Right cardiac atrium (tissue), 5 donors: Measurements from ENCODE around the gene RTKN. TPM values are rescaled to one million over a fixed set of nuclear protein-coding genes. Genes with fewer than 3 reads are reported as not detected.
A peak's percentile ranks its signal among the peaks of the same experiment; 100 is the strongest.

Source experiments
- ATAC-seq, 2 donors: fragments of 200-7000 bp; cut with Tn5 transposase; one replicate each; pipeline versions ENCODE4 v1.8.0 to v1.9.1; 2020; ENCODE audit warnings: moderate library complexity in 2 of 2, mild to moderate bottlenecking in 1 of 2
- DNase-seq, 3 donors: peaks; one replicate each; pipeline ENCODE4 v3.0.0-alpha.2; 2020
- H3K27ac ChIP-seq: one replicate; pipeline ENCODE4 v1.5.1; 2013; ENCODE audit warnings: mild to moderate bottlenecking, low read length, control low read depth, moderate library complexity
- H3K27me3 ChIP-seq: one replicate; pipeline ENCODE4 v1.6.1; 2013; ENCODE audit not compliant: control insufficient read depth, insufficient read depth
- H3K4me1 ChIP-seq: one replicate; pipeline ENCODE4 v1.6.1; 2013; ENCODE audit warnings: low read length; ENCODE audit not compliant: control insufficient read depth, insufficient read depth
- H3K4me3 ChIP-seq: one replicate; pipeline ENCODE4 v1.5.1; 2013; ENCODE audit warnings: low read length, control low read depth
- H3K9me3 ChIP-seq: one replicate; pipeline ENCODE4 v1.6.1; 2013; ENCODE audit warnings: low read length; ENCODE audit not compliant: control insufficient read depth
- WGBS: extraction: QIAGEN DNeasy Blood & Tissue Kit; methylation state at CpG from one replicate; pipeline ENCODE4 v1.1.7; 2013; 5-methylcytosine and 5-hydroxymethylcytosine counted together
- intact Hi-C, 4 donors: fragments of 100-400 bp; cut with DNase I; formaldehyde crosslinking; loops; one replicate each; pipeline versions ENCODE4 v1.11.0 to v1.14.0; 2022 to 2023
- polyA plus RNA-seq: library from polyadenylated mRNA; stranded (reverse); fragments of 200-250 nt; gene quantifications from one replicate; pipeline ENCODE4 v1.2.3, GENCODE V29; 2013
- total RNA-seq, 4 donors: library from RNA; stranded (reverse); fragmentation: NEBNext Ultra II Directional; extraction: Animal tissue kit (Norgen Biotek cat#: 25700); gene quantifications; one replicate each; pipeline ENCODE4 v1.2.1, GENCODE V29; 2021
- donor health status: healthy with polysubstance abuse.
- donor health status: DM: no; HTN: yes; CAD: no.
- donor health status: DM: no; HTN: no; CAD: no.
- donor health status: DM: no; HTN: yes; CAD: no; lungs with severe emphysema.
- donor health status: DM: yes; HTN: yes; CAD: no.

Gene RTKN
- total and polyA plus RNA-seq, 5 donors: 16.2 to 27.9 (median 24.8) TPM

DNA sequence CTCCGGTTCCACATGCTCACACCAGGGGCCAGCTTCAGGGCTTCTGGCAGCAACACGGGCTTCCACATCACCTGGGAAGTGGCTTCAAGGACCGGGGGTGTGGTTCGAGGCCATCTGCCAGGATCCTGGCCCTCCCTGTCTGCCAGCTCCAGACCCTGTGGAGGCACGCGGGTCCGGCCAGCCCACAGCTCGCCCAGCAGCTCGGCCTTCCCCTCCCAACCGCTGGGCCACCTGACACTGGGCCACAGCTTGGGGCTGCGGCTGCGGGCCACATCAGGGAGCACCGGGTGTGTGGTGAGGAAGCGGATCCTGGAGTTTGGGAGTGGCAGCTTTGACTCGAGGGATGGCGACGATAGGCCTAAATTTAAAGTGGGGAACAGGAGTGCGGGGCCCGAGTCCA is 27.3 kb downstream of the RTKN start:
- no peaks in the 10 kb centered on the region for H3K9me3 ChIP-seq
- no peaks in the 10 kb centered on the region for H3K27me3 ChIP-seq
- peak overlapping the region; percentile 46 for H3K4me3 ChIP-seq
- no peak overlapping the region for H3K27ac ChIP-seq
- intact Hi-C loops: no loop called here
- WGBS: 42% methylated on average over 19 of the region's 19 CpGs
- H3K4me1 ChIP-seq: peaks cover 2% of the 10 kb centered on the region
- DNase-seq (no peak), ATAC-seq (peak; percentile 19 to 38)

DNA sequence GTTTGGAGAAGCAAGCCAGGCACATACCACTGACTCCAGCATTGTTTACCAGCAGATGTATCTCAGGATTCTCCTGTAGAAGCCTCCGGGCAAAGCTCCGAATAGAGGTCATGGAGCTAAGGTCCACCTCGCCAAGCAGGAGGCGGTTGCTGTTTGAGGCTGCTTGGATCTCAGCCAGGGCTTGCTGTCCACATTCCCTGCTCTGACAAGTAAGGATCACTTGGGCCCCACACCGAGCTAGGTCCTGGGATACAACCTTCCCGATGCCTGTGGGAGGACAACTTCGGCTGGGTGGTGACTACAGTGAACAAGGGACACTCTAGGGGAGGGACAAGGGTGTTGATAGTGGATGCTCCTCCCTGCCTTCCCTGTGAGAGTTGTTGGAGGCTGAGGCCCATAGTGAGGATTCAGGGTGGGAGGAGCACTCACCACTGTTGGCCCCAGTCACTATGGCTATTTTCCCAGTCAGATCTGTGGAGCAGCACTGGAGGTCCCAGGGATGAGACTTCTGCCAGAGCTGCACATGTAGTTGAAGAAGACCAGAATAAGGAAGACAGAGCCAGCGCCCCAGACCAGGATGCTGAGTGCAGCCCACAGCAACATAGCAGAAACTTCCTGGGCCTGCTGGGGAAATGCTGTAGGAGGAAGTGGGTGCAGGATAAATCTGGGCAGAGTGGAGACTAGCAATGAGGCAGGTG is 28.6 kb downstream of the RTKN start:
- intact Hi-C loops: no loop called here
- Histone ChIP-seq H3K27me3 (no peaks in the 10 kb centered on the region), H3K27ac (no peak overlapping the region), H3K4me1 (peaks cover 2% of the 10 kb centered on the region), H3K9me3 (no peaks in the 10 kb centered on the region), H3K4me3 (no peak overlapping the region)
- no peak for DNase-seq
- no peak for ATAC-seq
- WGBS: 61% methylated on average over 8 of the region's 8 CpGs

- intact Hi-C loops: no loop called here
- DNase-seq: no peak
- Histone ChIP-seq H3K27ac (no peak overlapping the region), H3K4me1 (no peaks in the 10 kb centered on the region), H3K4me3 (no peak overlapping the region), H3K9me3 (no peaks in the 10 kb centered on the region), H3K27me3 (no peaks in the 10 kb centered on the region)
- no peak for ATAC-seq
- WGBS: 49% methylated on average over 5 of the region's 5 CpGs
These were observed 34.1 kb downstream of the RTKN start for GRCh38 chr2:74407682-74408081.

DNA sequence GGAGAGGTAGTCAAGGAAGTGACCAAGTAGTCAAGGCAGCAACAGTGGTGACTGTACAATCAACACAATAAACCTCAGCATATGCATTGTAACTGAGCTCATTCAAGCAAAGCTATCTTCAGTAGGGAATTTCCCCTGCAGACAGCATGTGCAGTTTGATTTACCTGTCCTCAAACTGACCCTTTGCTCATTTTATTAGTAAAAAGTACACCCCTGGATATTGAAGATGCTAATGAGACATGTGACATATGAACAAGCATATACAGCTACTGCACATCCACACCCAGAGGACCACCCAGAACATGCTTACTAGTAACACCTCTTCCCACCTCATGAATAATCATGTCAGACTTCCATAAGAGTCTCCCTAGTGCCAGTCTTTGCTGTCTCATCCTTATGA is 35.7 kb downstream of the RTKN start:
- no peaks in the 10 kb centered on the region for H3K27me3 ChIP-seq
- no peak for DNase-seq
- H3K4me3 ChIP-seq: no peak overlapping the region
- H3K9me3 ChIP-seq: no peaks in the 10 kb centered on the region
- ATAC-seq: no peak
- intact Hi-C loops: no loop called here
- H3K4me1 ChIP-seq: no peaks in the 10 kb centered on the region
- H3K27ac ChIP-seq: no peak overlapping the region

- ATAC-seq (no peak), DNase-seq (no peak)
- H3K27me3 ChIP-seq: no peaks in the 10 kb centered on the region
- intact Hi-C loops: no loop called here
- H3K9me3 ChIP-seq: no peaks in the 10 kb centered on the region
- H3K4me3 ChIP-seq: no peak overlapping the region
- H3K4me1 ChIP-seq: no peaks in the 10 kb centered on the region
- no peak overlapping the region for H3K27ac ChIP-seq
- 74% methylated on average over 2 of the region's 2 CpGs for WGBS
These were observed 39.8 kb downstream of the RTKN start for GRCh38 chr2:74401891-74402290.

DNA sequence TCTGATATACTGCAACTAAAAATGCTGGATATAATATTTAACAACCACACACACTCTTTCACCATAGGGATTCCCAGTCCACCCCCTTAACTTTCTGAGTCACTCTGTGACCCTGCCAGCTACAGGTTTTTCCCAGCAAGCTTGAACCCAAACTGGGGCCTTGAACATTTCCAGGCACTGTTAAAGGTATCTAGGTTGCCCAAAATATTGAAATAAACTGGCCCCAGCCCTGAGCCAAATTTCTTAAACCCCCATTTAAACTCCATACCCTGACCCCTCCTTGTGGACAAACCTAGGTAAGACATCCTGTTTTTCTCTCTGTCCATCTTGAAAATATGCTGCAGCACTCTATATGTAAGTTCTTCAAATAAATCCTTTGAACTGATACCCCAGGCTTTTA is 42.0 kb downstream of the RTKN start:
- peak in 1 of 2 donors; percentile 28 for ATAC-seq
- Histone ChIP-seq H3K9me3 (no peaks in the 10 kb centered on the region), H3K27ac (no peak overlapping the region), H3K4me1 (no peaks in the 10 kb centered on the region), H3K4me3 (no peak overlapping the region), H3K27me3 (no peaks in the 10 kb centered on the region)
- intact Hi-C loops: no loop called here
- DNase-seq: no peak

DNA sequence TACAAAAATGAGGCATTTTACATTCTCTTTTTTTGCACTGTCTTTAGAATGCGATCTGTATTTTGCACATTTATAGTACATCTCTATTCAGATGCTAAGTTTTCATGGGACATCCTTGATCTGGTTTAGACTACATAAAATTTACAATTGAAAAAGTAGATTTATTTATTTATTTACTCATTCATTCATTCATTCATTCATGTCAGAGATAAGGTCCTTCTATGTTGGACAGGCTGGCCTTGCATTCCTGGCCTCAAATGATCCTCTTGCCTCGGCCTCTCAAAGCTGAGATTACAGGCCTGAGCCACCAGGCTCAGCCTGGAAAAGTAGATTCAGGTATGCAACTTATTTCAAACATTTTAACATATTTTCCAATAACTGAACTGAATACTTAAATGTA is 45.6 kb downstream of the RTKN start:
- H3K27ac ChIP-seq: no peak overlapping the region
- no peak overlapping the region for H3K4me3 ChIP-seq
- no peaks in the 10 kb centered on the region for H3K4me1 ChIP-seq
- WGBS: 96% methylated on average over 2 of the region's 2 CpGs
- ATAC-seq (no peak), DNase-seq (no peak)
- intact Hi-C loops: no loop called here
- no peaks in the 10 kb centered on the region for H3K9me3 ChIP-seq
- no peaks in the 10 kb centered on the region for H3K27me3 ChIP-seq

DNA sequence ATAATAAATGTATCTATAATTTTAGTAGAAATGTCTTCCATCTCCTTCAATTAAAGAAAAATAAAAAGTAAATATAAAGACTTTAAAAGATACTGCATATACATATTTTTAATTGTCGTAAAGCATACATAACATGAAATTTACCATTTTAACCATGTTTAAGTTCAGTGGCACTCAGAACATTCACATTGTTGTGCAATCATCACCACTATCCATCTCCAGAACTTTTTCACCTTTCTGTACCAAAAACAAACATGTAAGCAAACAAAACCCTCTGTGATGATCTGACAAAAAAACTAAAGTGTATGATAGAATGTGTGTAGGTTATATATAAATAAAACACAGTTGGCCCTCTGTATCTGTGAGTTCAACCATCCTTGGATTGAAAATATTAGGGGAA is 48.2 kb downstream of the RTKN start:
- ATAC-seq (no peak), DNase-seq (no peak)
- no peaks in the 10 kb centered on the region for H3K27me3 ChIP-seq
- H3K27ac ChIP-seq: no peak overlapping the region
- WGBS: 92% methylated on average over 1 of the region's 1 CpG
- no peak overlapping the region for H3K4me3 ChIP-seq
- H3K4me1 ChIP-seq: peaks cover 4% of the 10 kb centered on the region
- no peaks in the 10 kb centered on the region for H3K9me3 ChIP-seq
- intact Hi-C loops: no loop called here

DNA sequence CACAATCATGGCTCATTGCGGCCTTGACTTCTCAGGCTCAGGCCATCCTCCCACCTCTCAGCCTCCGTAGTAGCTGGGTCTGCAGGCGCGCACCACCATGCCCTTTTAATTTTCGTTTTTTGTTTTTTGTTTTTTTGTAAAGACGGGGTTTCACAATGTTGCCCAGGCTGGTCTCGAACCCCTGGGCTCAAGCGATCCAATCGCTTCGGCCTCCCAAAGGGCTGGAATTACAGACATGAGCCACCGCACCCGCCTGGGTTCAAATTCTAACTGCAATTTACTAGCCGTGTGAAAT is 49.3 kb downstream of the RTKN start:
- DNase-seq (no peak), ATAC-seq (peak; percentile 11 to 20)
- H3K4me3 ChIP-seq: peak overlapping the region; percentile 95
- WGBS: 70% methylated on average over 13 of the region's 13 CpGs
- no peaks in the 10 kb centered on the region for H3K27me3 ChIP-seq
- H3K27ac ChIP-seq: no peak overlapping the region
- peaks cover 4% of the 10 kb centered on the region for H3K4me1 ChIP-seq
- H3K9me3 ChIP-seq: no peaks in the 10 kb centered on the region
- intact Hi-C loops: no loop called here

DNA sequence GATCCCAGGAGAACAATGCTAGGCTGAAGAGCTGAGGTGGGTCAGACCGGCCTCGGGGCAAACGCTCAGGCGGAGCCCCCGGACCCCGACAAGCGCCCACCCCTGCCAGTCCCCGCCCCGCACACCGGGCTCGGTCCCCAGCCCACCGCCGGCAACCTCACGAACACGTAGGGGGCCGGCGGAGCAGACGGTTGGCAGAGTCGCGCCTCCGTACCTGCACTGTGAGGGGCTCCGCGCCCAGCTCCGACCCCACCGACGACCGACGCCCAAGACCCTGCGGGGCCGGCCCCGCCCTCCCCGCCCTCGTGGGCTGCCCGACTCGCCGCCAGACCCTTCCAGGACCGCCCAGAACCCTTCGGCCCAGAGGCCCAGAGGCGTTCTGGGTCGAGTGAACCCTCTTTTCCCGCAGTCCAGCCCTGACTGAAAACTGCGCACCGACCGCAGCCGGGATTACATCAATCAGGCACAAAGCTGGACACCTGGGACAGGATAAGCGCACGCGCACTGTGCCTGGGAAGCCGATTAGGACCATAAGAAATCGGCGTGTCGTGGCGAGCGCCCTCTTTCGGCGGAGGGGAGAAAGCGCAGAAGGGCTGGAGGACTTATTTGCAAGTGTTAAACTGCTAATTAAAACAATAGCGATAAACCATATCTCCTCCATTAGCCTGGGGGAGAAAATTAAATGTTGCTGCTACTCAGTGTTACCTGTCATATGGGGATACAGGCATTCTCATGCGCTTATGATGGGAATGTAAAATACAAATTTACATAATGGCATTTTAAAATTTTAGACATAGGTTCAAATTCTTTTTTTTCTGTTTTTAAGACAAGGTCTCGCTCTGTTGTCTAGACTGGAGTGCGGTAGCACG is 49.9 kb downstream of the RTKN start:
- ATAC-seq (peak; percentile 93 to 94), DNase-seq (peak; percentile 93 to 96 (median 94))
- intact Hi-C loops: no loop called here
- no peaks in the 10 kb centered on the region for H3K9me3 ChIP-seq
- peaks cover 7% of the 10 kb centered on the region for H3K4me1 ChIP-seq
- no peaks in the 10 kb centered on the region for H3K27me3 ChIP-seq
- WGBS: 1% methylated on average over 62 of the region's 62 CpGs
- H3K4me3 ChIP-seq: peak overlapping the region; percentile 95
- peak overlapping the region; percentile 98 for H3K27ac ChIP-seq

DNA sequence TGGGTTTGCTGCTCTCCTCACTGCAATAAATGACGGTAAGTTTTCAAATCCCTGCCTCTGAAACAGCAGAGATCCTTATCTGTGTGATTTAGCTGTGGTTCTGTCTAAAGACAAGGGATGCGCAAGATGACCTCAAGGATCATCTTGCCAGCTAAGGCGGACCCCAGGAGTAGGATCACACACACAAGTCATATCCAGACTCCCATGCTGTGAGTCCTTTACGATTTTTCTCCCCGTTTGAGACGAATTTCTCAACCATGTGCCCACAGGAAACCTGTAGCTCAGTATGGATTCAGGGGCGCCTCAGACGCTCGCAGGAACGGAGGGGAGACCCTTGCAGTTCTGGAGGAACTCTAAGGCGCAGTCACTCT is 50.5 kb downstream of the RTKN start:
- no peak overlapping the region for H3K27ac ChIP-seq
- WGBS: under 1% methylated on average over 11 of the region's 11 CpGs
- peaks cover 7% of the 10 kb centered on the region for H3K4me1 ChIP-seq
- DNase-seq (no peak), ATAC-seq (peak in 1 of 2 donors; percentile 8)
- intact Hi-C loops: no loop called here
- peak overlapping the region; percentile 95 for H3K4me3 ChIP-seq
- H3K9me3 ChIP-seq: no peaks in the 10 kb centered on the region
- H3K27me3 ChIP-seq: no peaks in the 10 kb centered on the region
